ENCODE results near the gene KLHDC9. TPM values are rescaled to one million over a fixed set of nuclear protein-coding genes. Genes with fewer than 3 reads are reported as not detected.

KLHDC9 gene
- total and polyA plus RNA-seq, 7 donors, result 0.34 to 5.9 (median 2.7) TPM

GRCh38 chr1:161139766-161140165 lies 41.6 kb downstream of the KLHDC9 start:
- Histone ChIP-seq H3K9me3 (no peaks in the 10 kb centered on the region), H3K4me1 (peaks cover 13% of the 10 kb centered on the region), H3K27ac (no peak overlapping the region), H3K36me3 (ENCODE audit: insufficient read depth in 1 of 2, low read depth in 1 of 2) (no peaks in the 10 kb centered on the region), H3K27me3 (ENCODE audit: insufficient read depth in 3 of 3, low read length in 2 of 3) (no peaks in the 10 kb centered on the region), H3K4me3 (no peak overlapping the region)
- ATAC-seq (peak in 2 of 4 donors; percentile 47 to 63), DNase-seq (no peak)
- intact Hi-C loops (cut with DNase I), result loop anchor here in 1 of 2 donors (5.0 kb wide), 2 partner anchors 67 to 142 kb away; no protein-coding TSS in a partner anchor
- 31 to 58% (median 34%) methylated on average over 1 of the region's 1 CpG for WGBS, 3 donors
- peak; percentile 56 for TF ChIP-seq CTCF (IDR thresholded peaks at IDR 0.05)

- no peak for DNase-seq
Measured at GRCh38 chr1:161140755-161141400, 42.7 kb downstream of the KLHDC9 start.

GRCh38 chr1:161145832-161146231 lies 47.7 kb downstream of the KLHDC9 start:
- H3K27me3 ChIP-seq (ENCODE audit: insufficient read depth in 3 of 3, low read length in 2 of 3), result no peaks in the 10 kb centered on the region
- no peaks in the 10 kb centered on the region for H3K4me1 ChIP-seq
- no peak for TF ChIP-seq CTCF (IDR thresholded peaks at IDR 0.05)
- intact Hi-C loops (cut with DNase I), result no loop called here
- no peak overlapping the region for H3K27ac ChIP-seq
- 79 to 87% (median 84%) methylated on average over 3 of the region's 3 CpGs for WGBS, 3 donors
- H3K4me3 ChIP-seq, result no peak overlapping the region
- no peak for ATAC-seq
- DNase-seq, result no peak
- H3K36me3 ChIP-seq (ENCODE audit: insufficient read depth in 1 of 2, low read depth in 1 of 2), result no peaks in the 10 kb centered on the region
- no peaks in the 10 kb centered on the region for H3K9me3 ChIP-seq

More at GRCh38 chr1:161140755-161141400, 42.7 kb downstream of the KLHDC9 start:
- WGBS, 3 donors, result 95 to 96% (median 96%) methylated on average over 29 of the region's 29 CpGs
- H3K36me3 ChIP-seq (ENCODE audit: insufficient read depth in 1 of 2, low read depth in 1 of 2), result no peaks in the 10 kb centered on the region
- H3K27me3 ChIP-seq (ENCODE audit: insufficient read depth in 3 of 3, low read length in 2 of 3), result no peaks in the 10 kb centered on the region
- no peak for TF ChIP-seq CTCF (IDR thresholded peaks at IDR 0.05)
- H3K27ac ChIP-seq, result no peak overlapping the region
- H3K9me3 ChIP-seq, result no peaks in the 10 kb centered on the region
- ATAC-seq, result no peak
- no peak overlapping the region for H3K4me3 ChIP-seq
- H3K4me1 ChIP-seq, result peaks cover 13% of the 10 kb centered on the region
- intact Hi-C loops (cut with DNase I), result no loop called here

Other genes starting within 250 kb of the KLHDC9 start
- under 1 TPM in 2 of 4 donors, not detected in 2; 0.12 to 0.63 TPM for gene CD244, start 235.5 kb upstream of the KLHDC9 start, total RNA-seq
- under 1 TPM in 2 of 3 donors, not detected in 1; 0.03 to 0.05 TPM for gene CD244, start 235.5 kb upstream of the KLHDC9 start, polyA plus RNA-seq
- gene ITLN1, start 213.2 kb upstream of the KLHDC9 start, total RNA-seq, result 1 to 10 TPM in 1 of 4 donors, under 1 TPM in 2, not detected in 1; 0.47 to 2.6 (median 0.63) TPM
- gene ITLN1, start 213.2 kb upstream of the KLHDC9 start, polyA plus RNA-seq, result 1 to 10 TPM in 1 of 3 donors, under 1 TPM in 2; 0.09 to 1.8 (median 0.84) TPM
- not detected for gene ITLN2, start 143.6 kb upstream of the KLHDC9 start, total RNA-seq
- not detected for gene ITLN2, start 143.6 kb upstream of the KLHDC9 start, polyA plus RNA-seq
- gene F11R, start 77.2 kb upstream of the KLHDC9 start, total RNA-seq, result 10 to 100 TPM in 1 of 4 donors, 1 to 10 TPM in 3; 5.1 to 13.8 (median 8.6) TPM
- 1 to 10 TPM; 2.9 to 5.2 (median 3.6) TPM for gene F11R, start 77.2 kb upstream of the KLHDC9 start, polyA plus RNA-seq
- 10 to 100 TPM in 2 of 4 donors, 1 to 10 TPM in 2; 2.5 to 33.9 (median 8.2) TPM for gene TSTD1, start 59.4 kb upstream of the KLHDC9 start, total RNA-seq
- gene TSTD1, start 59.4 kb upstream of the KLHDC9 start, polyA plus RNA-seq, result 10 to 100 TPM in 2 of 3 donors, 1 to 10 TPM in 1; 9.3 to 20.5 (median 10.4) TPM
- gene USF1, start 52.4 kb upstream of the KLHDC9 start, total RNA-seq, result 10 to 100 TPM; 29.8 to 50.6 (median 37.3) TPM
- gene USF1, start 52.4 kb upstream of the KLHDC9 start, polyA plus RNA-seq, result 10 to 100 TPM; 40.0 to 68.1 (median 58.8) TPM
- 1 to 10 TPM; 1.6 to 3.3 (median 1.8) TPM for gene ARHGAP30, start 28.5 kb upstream of the KLHDC9 start, total RNA-seq
- under 1 TPM; 0.44 to 0.73 (median 0.47) TPM for gene ARHGAP30, start 28.5 kb upstream of the KLHDC9 start, polyA plus RNA-seq
- gene NECTIN4, start 8.8 kb upstream of the KLHDC9 start, total RNA-seq, result not detected
- under 1 TPM in 2 of 3 donors, not detected in 1; 0.01 to 0.03 TPM for gene NECTIN4, start 8.8 kb upstream of the KLHDC9 start, polyA plus RNA-seq
- 100 to 1,000 TPM in 3 of 4 donors, 10 to 100 TPM in 1; 60.2 to 144 (median 124) TPM for gene PFDN2, start 19.7 kb downstream of the KLHDC9 start, total RNA-seq
- gene PFDN2, start 19.7 kb downstream of the KLHDC9 start, polyA plus RNA-seq, result 100 to 1,000 TPM; 191 to 759 (median 235) TPM
- 10 to 100 TPM; 20.1 to 43.8 (median 28.5) TPM for gene NIT1, start 19.7 kb downstream of the KLHDC9 start, total RNA-seq
- gene NIT1, start 19.7 kb downstream of the KLHDC9 start, polyA plus RNA-seq, result 10 to 100 TPM; 24.0 to 39.9 (median 30.7) TPM
- 10 to 100 TPM; 30.4 to 70.8 (median 51.5) TPM for gene DEDD, start 34.3 kb downstream of the KLHDC9 start, total RNA-seq
- 10 to 100 TPM; 45.8 to 65.4 (median 63.5) TPM for gene DEDD, start 34.3 kb downstream of the KLHDC9 start, polyA plus RNA-seq
- gene UFC1, start 55.6 kb downstream of the KLHDC9 start, total RNA-seq, result 10 to 100 TPM; 56.6 to 76.2 (median 63.9) TPM
- 100 to 1,000 TPM in 1 of 3 donors, 10 to 100 TPM in 2; 98.2 to 141 (median 99.6) TPM for gene UFC1, start 55.6 kb downstream of the KLHDC9 start, polyA plus RNA-seq
- gene USP21, start 61.1 kb downstream of the KLHDC9 start, total RNA-seq, result 10 to 100 TPM; 13.4 to 26.5 (median 23.2) TPM
- 10 to 100 TPM; 16.7 to 47.3 (median 22.9) TPM for gene USP21, start 61.1 kb downstream of the KLHDC9 start, polyA plus RNA-seq
- 10 to 100 TPM in 1 of 4 donors, 1 to 10 TPM in 3; 4.8 to 12.8 (median 6.9) TPM for gene PPOX, start 68.1 kb downstream of the KLHDC9 start, total RNA-seq
- 10 to 100 TPM in 1 of 3 donors, 1 to 10 TPM in 2; 6.0 to 13.1 (median 7.5) TPM for gene PPOX, start 68.1 kb downstream of the KLHDC9 start, polyA plus RNA-seq
- gene B4GALT3, start 79.1 kb downstream of the KLHDC9 start, total RNA-seq, result 10 to 100 TPM; 16.3 to 32.8 (median 28.9) TPM
- gene B4GALT3, start 79.1 kb downstream of the KLHDC9 start, polyA plus RNA-seq, result 10 to 100 TPM; 29.3 to 48.1 (median 30.9) TPM
- 1 to 10 TPM; 1.3 to 8.9 (median 5.2) TPM for gene ADAMTS4, start 100.7 kb downstream of the KLHDC9 start, total RNA-seq
- 1 to 10 TPM in 1 of 3 donors, under 1 TPM in 2; 0.88 to 1.3 (median 0.92) TPM for gene ADAMTS4, start 100.7 kb downstream of the KLHDC9 start, polyA plus RNA-seq
- 100 to 1,000 TPM; 204 to 336 (median 272) TPM for gene NDUFS2, start 104.0 kb downstream of the KLHDC9 start, total RNA-seq
- 100 to 1,000 TPM; 207 to 270 (median 232) TPM for gene NDUFS2, start 104.0 kb downstream of the KLHDC9 start, polyA plus RNA-seq
- 10 to 100 TPM in 2 of 4 donors, 1 to 10 TPM in 2; 3.3 to 11.3 (median 9.7) TPM for gene FCER1G, start 116.9 kb downstream of the KLHDC9 start, total RNA-seq
- gene FCER1G, start 116.9 kb downstream of the KLHDC9 start, polyA plus RNA-seq, result 10 to 100 TPM in 2 of 3 donors, 1 to 10 TPM in 1; 8.3 to 23.5 (median 12.4) TPM
- under 1 TPM in 1 of 4 donors, not detected in 3; 0.86 TPM for gene APOA2, start 125.3 kb downstream of the KLHDC9 start, total RNA-seq
- not detected for gene APOA2, start 125.3 kb downstream of the KLHDC9 start, polyA plus RNA-seq
- 10 to 100 TPM; 10.0 to 39.2 (median 27.5) TPM for gene TOMM40L, start 127.7 kb downstream of the KLHDC9 start, total RNA-seq
- gene TOMM40L, start 127.7 kb downstream of the KLHDC9 start, polyA plus RNA-seq, result 10 to 100 TPM; 26.4 to 38.3 (median 32.4) TPM
- gene NR1I3, start 139.8 kb downstream of the KLHDC9 start, total RNA-seq, result not detected
- gene NR1I3, start 139.8 kb downstream of the KLHDC9 start, polyA plus RNA-seq, result under 1 TPM; 0.17 to 0.42 (median 0.25) TPM
- gene PCP4L1, start 160.4 kb downstream of the KLHDC9 start, total RNA-seq, result under 1 TPM in 1 of 4 donors, not detected in 3; 0.45 TPM
- under 1 TPM; 0.21 to 0.28 (median 0.25) TPM for gene PCP4L1, start 160.4 kb downstream of the KLHDC9 start, polyA plus RNA-seq
- gene MPZ, start 211.6 kb downstream of the KLHDC9 start, total RNA-seq, result 1 to 10 TPM in 2 of 4 donors, under 1 TPM in 2; 0.30 to 2.6 (median 1.2) TPM
- gene MPZ, start 211.6 kb downstream of the KLHDC9 start, polyA plus RNA-seq, result 1 to 10 TPM; 1.0 to 2.4 (median 1.9) TPM
- 100 to 1,000 TPM; 230 to 354 (median 261) TPM for gene SDHC, start 216.0 kb downstream of the KLHDC9 start, total RNA-seq
- 100 to 1,000 TPM; 183 to 362 (median 220) TPM for gene SDHC, start 216.0 kb downstream of the KLHDC9 start, polyA plus RNA-seq

Measured in psoas muscle (tissue), 8 donors.